LoVo (cell line): ENCODE data around the gene KATNA1.
A peak's percentile ranks its signal among the peaks of the same experiment; 100 is the strongest.
"Not testable (repeated sequence)": the region's sequence is repeated elsewhere in the genome, so short reads cannot be mapped to it uniquely, and the experiment has no call there.

ENCODE experiments used
- DNase-seq: peaks from one replicate; pipeline ENCODE4 v3.0.0-alpha.2; 2016; ENCODE audit warnings: low spot score

The KATNA1 gene

GRCh38 chr6:149648148-149649145 is at the start of gene KATNA1:
KATNA1 (minus strand) TSS chr6:149648714; CDS start chr6:149638547, 10,167 bp downstream.
- DNase-seq, result peak; percentile 94

GRCh38 chr6:149698175-149698574 is 49.7 kb upstream of the KATNA1 start:
- DNase-seq, result no peak

- no peak for DNase-seq
These were observed 48.4 kb upstream of the KATNA1 start for GRCh38 chr6:149696901-149697300.

- no peak for DNase-seq
These were observed 46.4 kb upstream of the KATNA1 start for GRCh38 chr6:149694921-149695320.

GRCh38 chr6:149691201-149691600 is 42.7 kb upstream of the KATNA1 start:
- DNase-seq, result no peak

GRCh38 chr6:149686230-149686629 is 37.7 kb upstream of the KATNA1 start:
- DNase-seq, result no peak

GRCh38 chr6:149683256-149683859 is 34.8 kb upstream of the KATNA1 start:
- DNase-seq, result no peak

GRCh38 chr6:149681845-149682244 is 33.3 kb upstream of the KATNA1 start:
- not testable (repeated sequence) for DNase-seq

- DNase-seq, result no peak
These were observed 32.7 kb upstream of the KATNA1 start for GRCh38 chr6:149681209-149681608.

GRCh38 chr6:149680503-149680902 is 32.0 kb upstream of the KATNA1 start:
- DNase-seq, result no peak

- not testable (repeated sequence) for DNase-seq
These were observed 23.8 kb upstream of the KATNA1 start for GRCh38 chr6:149672265-149672664.

- no peak for DNase-seq
These were observed 11.5 kb upstream of the KATNA1 start for GRCh38 chr6:149660028-149660427.

- DNase-seq, result no peak
These were observed 8.9 kb upstream of the KATNA1 start for GRCh38 chr6:149657441-149657840.

- no peak for DNase-seq
These were observed 2.5 kb upstream of the KATNA1 start for GRCh38 chr6:149651056-149651455.

GRCh38 chr6:149646599-149646998 is 1.9 kb downstream of the KATNA1 start:
- no peak for DNase-seq

- DNase-seq, result no peak
These were observed 5.5 kb downstream of the KATNA1 start for GRCh38 chr6:149642829-149643580.

- peak; percentile 67 for DNase-seq
These were observed 12.4 kb downstream of the KATNA1 start for GRCh38 chr6:149636124-149636523.

GRCh38 chr6:149634315-149634714 is 14.2 kb downstream of the KATNA1 start:
- no peak for DNase-seq

- no peak for DNase-seq
These were observed 19.5 kb downstream of the KATNA1 start for GRCh38 chr6:149628875-149629510.

- no peak for DNase-seq
These were observed 20.8 kb downstream of the KATNA1 start for GRCh38 chr6:149627672-149628071.

GRCh38 chr6:149615805-149616204 is 32.7 kb downstream of the KATNA1 start:
- DNase-seq, result no peak

- no peak for DNase-seq
These were observed 34.2 kb downstream of the KATNA1 start for GRCh38 chr6:149614337-149614736.
